Measurements from ENCODE around the gene LILRB4. TPM values are rescaled to one million over a fixed set of nuclear protein-coding genes. Genes with fewer than 3 reads are reported as not detected.
"Not testable (repeated sequence)": the region's sequence is repeated elsewhere in the genome, so short reads cannot be mapped to it uniquely, and the experiment has no call there.

The LILRB4 gene
- total RNA-seq, 1 experiment from 2014 or later: not detected

- H3K27ac Mint-ChIP-seq (ENCODE audit: unreplicated experiment): no peak overlapping the region
- H3K4me1 ChIP-seq: no peaks in the 10 kb centered on the region
- no peak for TF ChIP-seq CTCF (IDR thresholded peaks at IDR 0.05; ENCODE audit: insufficient read depth in 1 of 2, low read depth in 1 of 2, low read length in 1 of 2, severe bottlenecking in 1 of 2, unreplicated experiment in 1 of 2)
- BruUV-seq (replicated peaks): no TSS peak
- no peak overlapping the region for H3K4me3 Mint-ChIP-seq (ENCODE audit: unreplicated experiment)
- DNase-seq: no peak
- no peak overlapping the region for H3K4me3 ChIP-seq (ENCODE audit: low read depth, low read length)
- H3K4me1 Mint-ChIP-seq (ENCODE audit: low read depth, unreplicated experiment): no peaks in the 10 kb centered on the region
- POLR2A ChIA-PET: no interaction called here
- no peaks in the 10 kb centered on the region for H3K36me3 ChIP-seq (ENCODE audit: control insufficient read depth, insufficient read depth, low read length)
- intact Hi-C loops (cut with micrococcal nuclease; ENCODE audit: unreplicated experiment): no loop called here
- no peaks in the 10 kb centered on the region for H3K9me3 ChIP-seq
- peaks cover 15% of the 10 kb centered on the region for H3K27me3 Mint-ChIP-seq (ENCODE audit: insufficient read depth, unreplicated experiment)
- peaks cover 19% of the 10 kb centered on the region for H3K9me3 Mint-ChIP-seq (ENCODE audit: unreplicated experiment)
- no peaks in the 10 kb centered on the region for H3K27me3 ChIP-seq (replicated peaks; ENCODE audit: control insufficient read depth, insufficient read depth, low read length)
- H3K36me3 Mint-ChIP-seq (ENCODE audit: insufficient read depth, unreplicated experiment): no peaks in the 10 kb centered on the region
- CTCF ChIA-PET: no interaction called here
These were observed 45.8 kb upstream of the LILRB4 start for GRCh38 chr19:54616821-54617560.

GRCh38 chr19:54620464-54620863 is 42.3 kb upstream of the LILRB4 start:
- Mint-ChIP-seq H3K36me3 (ENCODE audit: insufficient read depth, unreplicated experiment) (no peaks in the 10 kb centered on the region), H3K27ac (ENCODE audit: unreplicated experiment) (no peak overlapping the region), H3K27me3 (ENCODE audit: insufficient read depth, unreplicated experiment) (peaks cover 20% of the 10 kb centered on the region), H3K4me1 (ENCODE audit: low read depth, unreplicated experiment) (no peaks in the 10 kb centered on the region), H3K9me3 (ENCODE audit: unreplicated experiment) (peaks cover under 1% of the 10 kb centered on the region), H3K4me3 (ENCODE audit: unreplicated experiment) (no peak overlapping the region)
- H3K4me3 ChIP-seq (ENCODE audit: low read depth, low read length): no peak overlapping the region
- no peak for DNase-seq
- ChIA-PET CTCF (no interaction called here), POLR2A (no interaction called here)
- no peaks in the 10 kb centered on the region for H3K27me3 ChIP-seq (replicated peaks; ENCODE audit: control insufficient read depth, insufficient read depth, low read length)
- no TSS peak for BruUV-seq (replicated peaks)
- intact Hi-C loops (cut with micrococcal nuclease; ENCODE audit: unreplicated experiment): no loop called here
- H3K36me3 ChIP-seq (ENCODE audit: control insufficient read depth, insufficient read depth, low read length): no peaks in the 10 kb centered on the region
- H3K9me3 ChIP-seq: no peaks in the 10 kb centered on the region
- no peaks in the 10 kb centered on the region for H3K4me1 ChIP-seq
- no peak for TF ChIP-seq CTCF (IDR thresholded peaks at IDR 0.05; ENCODE audit: insufficient read depth in 1 of 2, low read depth in 1 of 2, low read length in 1 of 2, severe bottlenecking in 1 of 2, unreplicated experiment in 1 of 2)

- CTCF ChIA-PET: no interaction called here
- intact Hi-C loops (cut with micrococcal nuclease; ENCODE audit: unreplicated experiment): no loop called here
- H3K36me3 Mint-ChIP-seq (ENCODE audit: insufficient read depth, unreplicated experiment): no peaks in the 10 kb centered on the region
- H3K27me3 Mint-ChIP-seq (ENCODE audit: insufficient read depth, unreplicated experiment): peaks cover 25% of the 10 kb centered on the region
- TF ChIP-seq CTCF (IDR thresholded peaks at IDR 0.05; ENCODE audit: insufficient read depth in 1 of 2, low read depth in 1 of 2, low read length in 1 of 2, severe bottlenecking in 1 of 2, unreplicated experiment in 1 of 2): no peak
- H3K4me1 Mint-ChIP-seq (ENCODE audit: low read depth, unreplicated experiment): no peaks in the 10 kb centered on the region
- Histone ChIP-seq H3K36me3 (ENCODE audit: control insufficient read depth, insufficient read depth, low read length) (no peaks in the 10 kb centered on the region), H3K4me3 (ENCODE audit: low read depth, low read length) (no peak overlapping the region), H3K4me1 (no peaks in the 10 kb centered on the region), H3K9me3 (0 out of 2 replicates have a peak, but pooled peaks cover 4% of the 10 kb centered on the region), H3K27me3 (replicated peaks; ENCODE audit: control insufficient read depth, insufficient read depth, low read length) (no peaks in the 10 kb centered on the region)
- no TSS peak for BruUV-seq (replicated peaks)
- H3K4me3 Mint-ChIP-seq (ENCODE audit: unreplicated experiment): no peak overlapping the region
- H3K27ac Mint-ChIP-seq (ENCODE audit: unreplicated experiment): no peak overlapping the region
- POLR2A ChIA-PET: no interaction called here
- no peaks in the 10 kb centered on the region for H3K9me3 Mint-ChIP-seq (ENCODE audit: unreplicated experiment)
- DNase-seq: no peak
These were observed 40.4 kb upstream of the LILRB4 start for GRCh38 chr19:54622431-54622830.

DNA sequence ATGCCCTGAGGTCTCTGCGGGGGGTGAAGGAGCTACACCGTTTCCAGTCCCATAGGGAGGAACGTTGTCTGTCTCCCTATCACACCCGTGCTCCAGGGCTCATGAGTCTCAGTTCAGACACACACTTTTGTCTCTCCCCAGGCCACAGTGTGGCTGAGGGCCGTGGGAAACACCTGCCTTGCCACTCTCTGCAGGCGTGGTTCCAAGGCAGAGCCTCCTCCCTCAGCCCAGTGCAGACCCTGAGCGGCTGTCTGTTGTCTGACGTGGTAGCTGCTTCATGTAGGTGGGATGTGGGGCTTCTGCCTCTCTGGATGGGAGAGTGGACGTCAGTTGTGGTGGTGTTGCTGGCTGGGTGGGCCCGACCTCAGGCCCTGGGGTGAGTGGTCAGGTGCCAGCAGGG is 38.6 kb upstream of the LILRB4 start:
- H3K27me3 Mint-ChIP-seq (ENCODE audit: insufficient read depth, unreplicated experiment): peaks cover 25% of the 10 kb centered on the region
- H3K4me1 Mint-ChIP-seq (ENCODE audit: low read depth, unreplicated experiment); POLR2A ChIA-PET; BruUV-seq (replicated peaks); H3K4me1 ChIP-seq; H3K36me3 Mint-ChIP-seq (ENCODE audit: insufficient read depth, unreplicated experiment); H3K9me3 Mint-ChIP-seq (ENCODE audit: unreplicated experiment); CTCF ChIA-PET; DNase-seq; H3K9me3 ChIP-seq; H3K4me3 ChIP-seq (ENCODE audit: low read depth, low read length); intact Hi-C loops (cut with micrococcal nuclease; ENCODE audit: unreplicated experiment); H3K36me3 ChIP-seq (ENCODE audit: control insufficient read depth, insufficient read depth, low read length); H3K4me3 Mint-ChIP-seq (ENCODE audit: unreplicated experiment); H3K27ac Mint-ChIP-seq (ENCODE audit: unreplicated experiment); H3K27me3 ChIP-seq (replicated peaks; ENCODE audit: control insufficient read depth, insufficient read depth, low read length): not testable (repeated sequence)

DNA sequence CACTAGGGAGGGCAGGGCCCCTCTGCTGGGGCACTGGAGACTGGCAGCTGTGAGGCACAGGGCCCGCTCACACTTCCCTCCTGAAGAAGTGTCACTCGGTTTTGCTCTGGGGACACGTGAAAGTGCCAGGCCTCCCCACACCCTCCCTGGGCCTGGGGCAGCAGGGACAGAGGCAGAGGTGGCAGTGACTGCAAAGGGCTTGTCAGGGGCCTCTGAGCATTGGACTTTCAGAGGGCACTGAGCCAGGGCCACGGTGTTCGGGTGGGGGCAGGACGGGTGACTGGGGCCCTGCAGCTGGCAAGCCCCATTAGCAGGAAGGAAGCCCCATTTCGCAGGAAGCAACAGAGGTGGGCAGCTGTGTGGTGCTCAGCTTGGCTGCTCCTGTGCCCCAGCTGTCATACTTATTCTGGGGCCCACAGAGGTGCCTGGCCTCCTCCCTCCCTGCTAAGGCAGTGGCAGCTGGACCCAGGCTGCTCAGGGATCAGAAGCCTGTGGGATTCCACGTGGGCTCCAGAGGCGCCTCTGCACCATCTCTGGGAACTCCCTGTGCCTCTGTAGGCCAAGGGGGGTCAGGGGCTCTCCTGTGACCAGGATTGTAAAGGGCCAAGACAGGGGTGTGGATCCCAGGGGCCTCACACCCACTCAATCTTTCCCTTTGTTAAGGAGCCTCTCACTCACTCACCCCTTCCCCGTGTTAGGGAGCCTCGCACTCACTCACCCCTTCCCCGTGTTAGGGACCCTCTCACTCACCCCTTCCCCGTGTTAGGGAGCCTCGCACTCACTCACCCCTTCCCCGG is 37.7 kb upstream of the LILRB4 start:
- not testable (repeated sequence) for H3K9me3 ChIP-seq; H3K36me3 Mint-ChIP-seq (ENCODE audit: insufficient read depth, unreplicated experiment); DNase-seq

More for the DNA sequence above, 37.7 kb upstream of the LILRB4 start:
- H3K4me1 ChIP-seq; H3K9me3 Mint-ChIP-seq (ENCODE audit: unreplicated experiment); H3K36me3 ChIP-seq (ENCODE audit: control insufficient read depth, insufficient read depth, low read length); CTCF ChIA-PET; H3K4me1 Mint-ChIP-seq (ENCODE audit: low read depth, unreplicated experiment); POLR2A ChIA-PET; H3K27ac Mint-ChIP-seq (ENCODE audit: unreplicated experiment); H3K4me3 Mint-ChIP-seq (ENCODE audit: unreplicated experiment); BruUV-seq (replicated peaks); H3K4me3 ChIP-seq (ENCODE audit: low read depth, low read length); intact Hi-C loops (cut with micrococcal nuclease; ENCODE audit: unreplicated experiment); H3K27me3 ChIP-seq (replicated peaks; ENCODE audit: control insufficient read depth, insufficient read depth, low read length): not testable (repeated sequence)
- H3K27me3 Mint-ChIP-seq (ENCODE audit: insufficient read depth, unreplicated experiment): peaks cover 24% of the 10 kb centered on the region

Data from Caco-2 (cell line).